HG02840 (cell line): ENCODE data around the gene NAIF1.

Experiments
- ATAC-seq: cut with Tn5 transposase; IDR thresholded peaks from one replicate; pipeline ENCODE4 v1.9.1; 2021; ENCODE audit warnings: mild to moderate bottlenecking, moderate library complexity, moderate number of reproducible peaks; ENCODE audit not compliant: unreplicated experiment, low FRiP score

The NAIF1 gene

GRCh38 chr9:128102861-128103588 is 35.9 kb upstream of the NAIF1 start:
- ATAC-seq, result no peak

- no peak for ATAC-seq
Measured at GRCh38 chr9:128102196-128102595, 35.1 kb upstream of the NAIF1 start.

DNA sequence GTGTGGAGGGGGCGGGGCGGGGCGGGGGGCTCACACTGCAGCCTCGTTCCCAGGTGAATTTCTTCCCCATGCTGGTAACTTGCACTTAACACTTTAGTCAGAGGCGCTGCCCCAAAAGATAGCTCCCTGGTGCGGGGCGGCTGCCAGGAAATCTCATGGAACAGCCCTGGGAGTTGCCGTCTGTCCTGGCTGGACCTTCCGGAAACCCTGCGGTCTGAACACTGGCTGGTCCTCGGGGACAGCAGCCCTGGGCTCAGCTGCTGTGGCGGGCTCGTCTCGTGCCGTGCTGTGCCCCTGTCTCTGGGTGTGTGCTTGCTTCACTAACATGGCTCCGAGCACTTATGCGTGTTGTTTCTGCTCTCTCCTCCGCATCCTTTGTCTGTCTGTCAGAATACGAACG is 34.6 kb upstream of the NAIF1 start:
- no peak for ATAC-seq

DNA sequence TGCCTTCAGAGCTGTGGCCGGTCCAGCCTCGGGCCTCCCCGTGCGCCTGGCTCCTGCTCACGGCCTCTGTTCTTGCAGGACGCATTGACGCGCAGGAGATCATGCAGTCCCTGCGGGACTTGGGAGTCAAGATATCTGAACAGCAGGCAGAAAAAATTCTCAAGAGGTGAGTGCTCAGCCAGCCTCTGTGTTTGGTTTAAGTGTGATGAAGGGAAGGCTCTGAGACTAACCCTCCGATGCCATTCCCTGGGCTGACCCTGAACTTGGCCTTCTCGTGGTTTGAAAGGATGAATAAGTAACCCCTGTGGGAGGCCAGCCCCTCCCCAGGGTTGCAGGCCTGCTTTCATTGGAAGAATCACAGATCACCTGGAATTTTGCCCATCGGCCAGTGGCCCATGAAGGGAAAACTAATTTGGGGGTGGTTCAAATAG is 34.1 kb upstream of the NAIF1 start:
- ATAC-seq, result no peak

GRCh38 chr9:128100581-128100980 is 33.5 kb upstream of the NAIF1 start:
- ATAC-seq, result no peak

GRCh38 chr9:128099932-128100491 is 32.9 kb upstream of the NAIF1 start:
- no peak for ATAC-seq

DNA sequence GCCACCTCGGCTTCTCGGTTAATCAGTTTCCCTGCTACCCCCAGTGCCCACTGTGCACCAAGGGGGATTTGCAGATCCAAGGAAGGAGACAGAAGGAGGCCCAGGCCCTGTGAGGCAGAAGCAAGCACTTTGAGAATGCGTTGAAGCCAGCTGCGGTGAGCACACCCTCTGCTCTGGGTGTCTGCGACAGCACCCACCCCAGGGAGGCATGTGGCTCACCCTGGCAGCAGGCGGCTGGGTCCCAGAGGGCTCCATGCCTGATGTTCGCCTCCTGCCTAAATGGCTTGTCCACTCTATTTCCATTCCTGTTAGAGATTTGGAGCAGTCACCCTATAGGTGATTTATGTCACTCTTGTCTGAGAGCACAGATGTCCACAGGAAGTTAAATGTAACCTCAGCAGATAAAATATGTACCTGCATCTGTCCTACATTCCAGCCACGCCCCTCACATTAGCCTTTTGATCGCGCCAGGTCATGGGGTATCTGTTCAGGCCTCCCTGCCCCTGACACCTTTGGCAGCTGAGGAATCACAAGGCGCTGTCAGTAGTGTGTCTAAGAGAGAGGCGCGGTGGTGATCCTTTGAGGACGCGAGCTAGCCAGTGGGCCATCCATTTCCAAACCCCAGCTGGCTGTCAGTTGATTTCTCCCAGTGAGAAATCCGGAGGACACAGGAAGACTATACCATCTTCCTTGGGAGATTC is 32.3 kb upstream of the NAIF1 start:
- no peak for ATAC-seq

DNA sequence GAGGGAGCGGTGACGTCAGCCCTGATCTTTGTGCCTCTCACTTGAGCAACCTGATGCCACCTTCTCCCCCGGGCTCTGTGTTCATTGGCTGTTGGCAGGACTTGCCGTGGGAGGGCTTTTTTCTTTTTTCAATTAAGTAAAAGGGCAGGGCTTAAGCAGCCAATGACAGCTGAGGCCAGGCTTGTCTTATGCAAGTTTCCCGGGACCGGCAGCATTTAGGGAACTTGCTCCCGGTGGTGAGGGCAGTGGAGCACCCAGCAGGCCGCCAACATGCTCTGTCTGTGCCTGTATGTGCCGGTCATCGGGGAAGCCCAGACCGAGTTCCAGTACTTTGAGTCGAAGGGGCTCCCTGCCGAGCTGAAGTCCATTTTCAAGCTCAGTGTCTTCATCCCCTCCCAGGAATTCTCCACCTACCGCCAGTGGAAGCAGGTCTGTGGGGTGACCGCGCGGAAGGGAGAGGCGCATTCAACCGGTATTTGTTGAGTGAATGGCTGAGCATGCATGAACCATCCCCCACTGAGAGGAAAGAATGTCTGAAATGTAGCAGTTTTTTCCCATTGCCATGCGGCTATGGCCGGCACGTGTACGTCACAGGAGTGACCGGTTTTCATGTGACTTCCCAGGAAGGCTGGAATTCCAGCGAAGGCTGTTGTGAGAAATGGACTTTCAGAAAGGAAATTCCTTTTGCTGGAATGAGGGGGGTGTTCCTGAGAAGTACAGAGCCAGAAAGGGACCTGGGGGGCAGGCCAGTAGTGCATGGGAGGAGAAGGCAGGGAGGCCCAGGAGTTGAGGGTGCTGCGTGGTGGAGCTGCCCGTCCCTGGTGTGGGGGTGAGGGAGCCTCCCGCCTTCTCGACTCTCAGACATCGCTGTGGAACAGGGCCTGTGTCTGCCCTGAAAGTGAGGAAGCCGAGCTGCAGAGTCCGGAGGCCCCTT is 31.4 kb upstream of the NAIF1 start:
- no peak for ATAC-seq

DNA sequence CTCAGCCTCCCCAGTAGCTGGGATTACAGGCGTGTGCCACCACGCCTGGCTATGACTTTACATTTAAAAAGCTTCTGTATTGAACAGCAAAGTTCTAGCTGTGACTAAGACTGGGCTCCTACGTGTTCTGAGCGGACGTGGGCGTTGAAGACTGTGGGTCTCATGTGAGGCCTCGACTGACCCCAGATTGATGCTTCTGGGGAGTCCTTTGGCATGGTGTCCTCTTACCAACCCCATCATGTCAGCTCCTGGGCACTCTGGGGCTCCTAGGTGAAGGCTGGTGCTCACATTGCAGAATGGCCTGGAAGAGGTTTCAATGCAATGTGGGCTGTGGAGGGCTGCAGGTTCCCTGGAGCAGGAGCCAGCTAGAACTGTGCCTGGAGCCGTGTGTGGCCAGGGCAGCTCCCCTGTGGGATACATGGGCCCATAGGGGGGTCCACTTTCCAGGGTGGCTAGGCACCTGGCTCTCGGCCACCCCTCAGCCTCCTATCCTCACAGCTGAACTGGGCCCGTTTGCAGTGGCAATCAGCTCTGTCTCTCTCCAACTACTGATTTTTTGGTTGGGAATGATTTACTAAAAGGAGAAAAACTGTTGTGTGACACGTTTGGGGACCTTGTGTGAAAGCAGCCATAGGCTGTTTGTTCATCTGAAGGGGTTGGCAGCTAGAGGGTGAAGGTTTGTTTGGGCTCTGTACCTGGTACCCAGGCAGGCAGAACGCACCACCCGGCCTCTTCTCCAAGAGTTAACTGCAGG is 30.6 kb upstream of the NAIF1 start:
- ATAC-seq, result no peak

- ATAC-seq, result no peak
Measured at GRCh38 chr9:128096616-128097536, 29.8 kb upstream of the NAIF1 start.

GRCh38 chr9:128094950-128095544 is 27.9 kb upstream of the NAIF1 start:
- no peak for ATAC-seq

DNA sequence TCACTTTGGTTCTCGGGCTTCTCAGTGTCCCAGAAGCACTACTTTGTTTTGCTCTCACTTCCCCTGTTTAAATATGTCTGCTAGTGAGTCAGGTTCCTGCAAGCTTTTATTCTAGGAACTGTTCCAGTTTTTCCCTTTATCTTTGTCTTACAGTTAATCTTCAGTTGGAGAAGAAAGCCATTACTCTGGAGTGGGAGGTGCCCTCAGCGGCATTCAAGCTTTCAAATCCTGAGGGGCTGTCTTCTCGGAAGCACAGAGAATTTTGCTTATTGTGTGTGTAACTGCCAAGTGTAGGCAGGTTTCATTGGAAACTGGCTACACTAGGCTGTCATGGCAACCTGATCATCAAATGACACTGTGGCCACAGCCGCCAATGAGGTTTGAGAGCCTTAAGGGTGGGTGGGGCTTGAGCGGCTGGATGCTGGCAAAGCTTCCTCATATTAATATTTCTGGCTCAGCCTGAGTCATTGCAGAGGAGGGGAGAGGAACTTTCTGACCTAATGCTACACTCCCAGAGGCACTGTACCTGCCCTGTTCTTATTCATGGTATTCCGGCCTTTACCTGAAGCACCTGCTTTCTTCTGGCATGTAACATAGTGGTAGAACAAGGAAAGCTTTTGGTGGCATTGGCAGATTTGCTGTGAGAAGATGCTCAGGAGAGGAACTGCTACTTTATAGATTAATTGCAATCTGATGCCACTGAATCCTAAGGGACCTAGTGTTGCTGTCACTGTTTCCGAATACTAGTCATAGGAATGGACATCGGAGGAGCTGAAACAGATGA is 27.2 kb upstream of the NAIF1 start:
- peak; percentile 85 for ATAC-seq

DNA sequence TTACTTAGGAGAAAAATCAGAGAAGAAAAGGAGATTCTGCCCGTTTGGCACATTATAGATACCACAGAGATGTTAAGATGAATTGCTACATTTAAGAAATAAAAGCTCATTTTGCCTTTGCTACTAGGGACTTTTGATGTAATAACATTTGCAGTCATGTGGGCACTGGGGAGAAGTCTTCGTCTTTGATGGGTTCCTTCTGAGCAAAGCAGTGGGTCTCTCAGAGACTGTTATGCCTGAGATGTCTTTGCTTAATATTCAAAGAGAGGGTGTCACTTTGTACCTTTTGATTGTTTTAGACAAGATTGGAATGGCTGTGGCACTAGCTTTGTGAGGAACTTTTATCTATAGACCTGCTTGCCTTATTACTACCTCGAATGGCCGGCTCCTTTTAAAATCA is 25.9 kb upstream of the NAIF1 start:
- ATAC-seq, result no peak

DNA sequence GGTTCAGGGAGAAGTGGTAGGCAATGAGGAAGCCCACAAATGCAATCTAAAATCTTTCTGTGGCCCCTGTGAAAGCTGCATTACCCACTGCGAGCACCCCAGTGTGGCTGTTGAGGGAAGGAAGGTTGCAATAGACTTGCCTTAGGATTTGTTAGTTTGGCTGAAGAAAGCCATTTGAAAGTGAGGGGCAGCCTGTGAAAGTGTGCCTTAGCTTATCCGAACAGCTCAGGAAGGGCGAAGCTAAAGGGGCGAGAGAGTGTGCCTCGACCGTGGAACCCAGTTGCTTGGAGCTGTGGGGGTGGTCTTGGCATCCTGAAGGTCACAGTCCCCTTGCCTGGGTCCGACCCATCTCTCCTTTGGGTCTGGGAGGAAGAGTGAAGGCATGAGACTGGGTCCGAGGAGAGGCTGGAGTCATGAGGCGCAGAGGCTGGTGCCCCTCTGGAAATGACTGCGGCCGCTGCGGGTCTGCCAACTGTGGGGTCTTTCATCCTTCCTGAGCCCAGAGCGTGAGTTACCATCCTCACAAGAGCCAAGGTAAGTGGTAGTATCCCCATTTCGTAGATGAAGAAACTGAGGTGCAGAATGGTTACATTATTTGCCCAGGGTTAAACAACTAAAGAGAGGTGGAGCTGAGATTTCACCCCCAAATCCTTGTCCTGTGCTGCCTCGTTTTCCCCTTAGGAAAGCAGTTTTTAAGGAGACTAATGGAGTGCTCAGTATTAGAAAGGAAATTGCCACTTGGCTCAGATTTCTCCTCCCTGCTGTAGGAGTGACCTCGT is 25.3 kb upstream of the NAIF1 start:
- no peak for ATAC-seq

DNA sequence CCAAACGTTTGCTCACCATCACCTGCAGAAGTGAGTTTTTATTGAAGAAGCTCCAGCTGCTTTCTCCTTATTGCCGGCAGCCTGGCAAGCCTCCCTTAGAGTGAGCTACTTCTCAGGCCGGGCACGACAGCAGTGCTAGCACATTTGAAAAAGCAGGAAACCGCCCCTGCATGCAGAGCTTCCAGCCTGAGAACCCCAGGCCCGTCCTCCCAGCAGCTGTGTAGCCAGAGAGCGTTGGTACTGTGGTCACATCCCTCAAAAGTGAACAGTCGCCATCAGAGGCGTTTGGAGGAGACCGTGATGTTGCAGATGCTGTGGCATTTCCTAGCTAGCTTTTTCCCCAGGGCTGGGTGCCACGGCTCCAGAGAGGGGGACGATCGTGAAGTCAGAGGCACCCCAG is 24.5 kb upstream of the NAIF1 start:
- ATAC-seq, result no peak

DNA sequence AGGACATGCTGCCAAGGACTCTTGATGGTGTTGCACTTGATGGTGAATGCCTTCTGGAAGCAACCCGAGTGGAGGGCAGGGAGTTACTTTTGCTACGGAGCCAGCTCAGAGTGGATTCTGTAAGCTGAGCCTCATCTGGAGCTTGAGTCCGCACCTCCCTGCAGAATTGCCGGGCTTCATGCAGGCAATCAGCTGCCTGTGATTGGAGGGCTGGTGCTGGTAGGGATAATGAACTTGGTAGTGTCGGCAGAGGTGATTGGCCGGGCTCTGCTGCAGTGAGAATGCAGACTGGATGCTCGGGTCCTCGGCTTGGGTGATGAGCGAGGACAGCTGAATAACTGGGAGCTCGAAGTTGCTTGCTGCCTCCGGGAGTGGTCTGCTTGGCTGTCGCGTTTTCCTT is 24.0 kb upstream of the NAIF1 start:
- ATAC-seq, result no peak

- ATAC-seq, result no peak
Measured at GRCh38 chr9:128089299-128089698, 22.2 kb upstream of the NAIF1 start.
